Activated naive CD4-positive, alpha-beta T cell treated with anti-CD3 and anti-CD28 coated beads, Interleukin-2, amount 50 U/mL, for 16 hours (primary cell): ENCODE measurements around the gene CHD5.

Experiments used
- DNase-seq: peaks from one replicate; pipeline ENCODE4 v3.0.0-alpha.2; 2020

Gene CHD5

DNA sequence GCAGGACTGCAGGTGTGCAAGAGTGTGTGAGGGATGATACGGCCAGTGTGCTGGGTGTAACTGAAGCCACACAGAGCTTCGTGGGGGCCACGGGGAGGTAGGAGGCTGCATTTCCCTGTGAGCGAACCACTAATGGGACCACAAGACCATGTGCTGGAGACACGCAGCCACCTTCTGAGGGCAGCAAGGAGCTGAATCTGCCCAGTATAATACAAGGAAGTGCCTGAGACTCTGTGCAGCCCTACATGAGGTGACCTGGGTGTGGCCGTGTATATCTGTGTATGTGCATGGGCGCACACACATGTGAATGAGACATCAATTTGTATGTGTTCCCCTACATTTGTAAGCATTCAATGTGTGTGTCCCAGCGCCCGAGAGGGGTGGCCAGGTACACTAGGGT, 50.8 kb downstream of the CHD5 start:
- no peak for DNase-seq

DNA sequence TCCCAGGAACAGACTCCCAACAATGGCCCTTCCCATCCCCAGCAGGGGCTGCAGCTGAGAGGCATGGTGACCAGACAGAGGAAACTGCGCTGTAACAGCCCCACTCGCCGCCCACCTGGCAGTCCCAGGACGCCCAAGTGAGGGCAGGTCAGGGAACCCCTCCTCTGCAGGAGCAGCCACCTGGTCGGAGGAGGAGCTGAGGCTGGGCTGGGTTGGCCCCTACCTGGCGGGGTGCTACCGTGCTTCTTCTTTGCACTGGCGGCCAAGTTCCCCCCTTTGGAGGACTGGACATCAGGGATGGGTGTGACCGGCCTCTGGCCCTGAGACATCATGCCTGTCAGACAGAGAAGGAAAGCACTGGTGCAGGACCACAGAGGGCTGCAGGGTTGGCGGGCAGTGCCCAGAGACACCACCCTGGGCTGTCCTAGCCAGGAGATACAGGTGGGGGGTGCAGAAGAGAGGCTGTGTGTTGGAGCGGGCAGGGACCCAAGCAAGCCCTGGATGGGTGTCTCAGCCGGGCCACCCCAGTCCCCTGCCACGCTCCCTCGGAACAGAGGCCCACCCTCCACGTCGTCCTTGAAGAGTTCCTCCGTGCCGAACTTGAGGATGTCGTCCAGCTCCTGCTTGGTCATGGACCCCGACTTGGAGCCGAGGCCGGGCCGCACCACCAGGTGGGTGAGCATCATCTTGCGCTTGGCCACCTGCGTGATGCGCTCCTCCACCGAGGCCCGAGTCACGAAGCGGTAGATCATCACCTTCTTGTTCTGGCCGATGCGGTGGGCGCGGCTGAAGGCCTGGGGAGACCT, 51.6 kb downstream of the CHD5 start:
- DNase-seq, result no peak

DNA sequence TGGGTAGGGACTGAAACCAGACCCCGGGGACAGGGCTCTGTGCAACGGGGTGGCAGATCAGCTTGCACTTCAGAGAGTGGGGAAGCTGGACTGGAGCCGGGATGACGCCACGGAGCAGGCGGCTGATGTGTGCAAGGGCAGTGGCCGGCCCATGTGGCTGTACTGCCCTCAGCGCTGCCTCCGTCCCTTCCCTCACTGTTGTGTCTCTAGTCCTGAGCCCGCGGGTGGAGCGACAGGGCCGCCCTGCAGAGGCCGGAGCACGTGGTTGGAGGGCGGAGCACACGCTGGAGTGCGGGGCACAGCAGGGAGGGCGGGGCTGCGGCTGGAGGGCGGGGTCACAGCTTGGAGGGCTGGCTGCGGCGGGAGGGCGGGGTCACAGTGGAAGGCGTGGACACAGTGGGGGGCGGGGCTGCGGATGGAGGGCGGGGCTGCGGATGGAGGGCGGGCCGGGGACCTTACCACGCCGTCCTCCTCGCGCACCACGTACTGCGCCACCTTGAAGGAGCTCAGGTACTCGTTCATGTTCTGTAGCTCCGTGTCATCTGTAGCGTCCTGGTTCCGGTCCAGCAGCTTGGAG, 52.4 kb downstream of the CHD5 start:
- peak; percentile 73 for DNase-seq

DNA sequence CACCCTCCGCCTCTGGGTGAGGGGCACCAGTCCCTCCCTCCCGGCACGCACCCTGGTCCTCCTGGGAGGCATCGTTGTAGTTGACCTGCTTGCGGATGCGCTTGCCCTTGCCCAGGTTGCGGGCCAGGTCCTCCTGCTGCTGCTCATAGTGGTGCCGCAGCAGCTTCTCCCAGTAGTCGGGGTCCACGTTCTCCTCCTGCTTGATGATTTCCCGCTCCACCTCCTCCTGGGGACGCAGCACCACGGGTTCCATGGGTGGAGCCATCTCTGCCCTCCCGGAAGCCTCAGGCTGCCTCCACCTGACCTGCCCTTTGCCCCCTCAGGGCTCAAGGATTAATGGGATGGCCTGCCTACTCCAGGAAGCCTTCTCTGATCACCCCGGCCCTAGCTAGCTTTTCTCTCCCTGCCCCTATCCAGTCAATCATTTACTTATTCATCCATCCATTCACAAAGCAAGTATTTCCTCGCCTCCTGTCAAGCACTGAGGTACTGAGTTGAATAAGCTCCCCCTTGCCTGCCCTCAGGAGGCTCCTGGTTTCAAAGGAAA, 53.5 kb downstream of the CHD5 start:
- DNase-seq, result no peak

DNA sequence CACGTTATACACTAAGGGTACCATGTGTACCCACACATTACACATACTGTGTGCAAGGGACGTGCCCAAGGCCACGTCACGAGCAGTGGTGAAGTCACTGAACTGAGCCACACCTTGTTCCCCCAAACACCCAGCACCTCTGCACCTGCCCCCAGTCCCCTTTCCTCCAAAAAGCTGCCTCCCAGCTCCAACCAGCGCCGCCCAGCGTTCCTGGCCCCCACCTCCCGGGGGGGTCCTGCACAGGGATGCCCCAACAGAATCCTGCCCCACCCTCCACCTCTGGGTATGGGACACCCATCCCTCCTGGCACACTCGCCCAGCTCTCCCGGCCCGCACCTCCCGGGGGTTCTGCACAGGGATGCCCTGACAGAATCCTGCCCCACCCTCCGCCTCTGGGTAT, 54.1 kb downstream of the CHD5 start:
- DNase-seq, result no peak

DNA sequence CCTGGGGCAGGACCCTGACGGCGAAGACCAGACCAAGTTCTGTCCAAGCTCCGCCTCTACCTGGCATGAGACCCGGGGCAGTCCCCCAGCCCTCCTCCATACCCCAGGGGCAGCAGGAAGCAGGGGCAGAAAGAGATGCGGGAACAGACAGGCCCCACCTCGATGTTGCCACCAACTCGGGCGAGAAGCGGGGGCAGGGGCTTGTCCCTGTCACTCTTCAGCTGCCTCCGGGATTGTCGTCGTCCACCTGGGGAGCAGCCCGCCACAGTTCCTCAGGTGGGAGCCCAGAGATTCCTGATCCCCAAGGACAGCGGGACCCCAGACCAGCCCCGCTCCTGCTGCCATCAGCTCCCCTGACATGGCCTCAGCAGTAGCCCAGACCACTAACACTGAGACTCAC, 54.8 kb downstream of the CHD5 start:
- DNase-seq, result no peak

DNA sequence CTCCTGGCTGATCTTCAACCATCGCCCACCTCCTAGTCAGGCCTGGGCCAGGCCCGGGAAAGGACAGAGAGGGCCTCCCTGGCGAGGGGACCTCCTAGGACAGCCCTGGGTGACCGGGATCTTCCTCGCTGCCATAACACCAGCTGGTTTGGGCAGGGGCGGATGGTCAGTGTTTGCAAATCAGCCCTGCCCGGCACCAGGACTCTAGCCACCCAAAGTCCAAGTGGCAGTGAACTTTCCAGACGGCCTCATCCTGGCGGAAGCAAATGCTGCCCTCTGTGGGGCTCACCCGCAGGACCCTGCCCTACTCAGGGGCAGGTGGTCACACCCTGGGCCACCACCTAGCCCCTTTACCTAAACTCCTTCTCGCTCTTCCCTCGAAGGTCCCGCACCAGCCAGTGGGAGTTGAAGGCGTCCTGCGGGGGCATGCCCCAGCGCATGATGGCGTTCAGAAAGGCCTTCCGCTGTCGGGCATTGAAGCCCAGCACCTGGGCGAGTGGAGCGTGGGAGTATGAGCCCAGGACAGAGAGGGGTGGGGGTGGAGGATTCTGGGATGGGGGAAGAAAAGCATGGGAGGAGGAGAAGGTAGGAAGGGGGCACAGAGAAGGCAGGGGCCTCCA, 55.3 kb downstream of the CHD5 start:
- DNase-seq, result no peak

DNA sequence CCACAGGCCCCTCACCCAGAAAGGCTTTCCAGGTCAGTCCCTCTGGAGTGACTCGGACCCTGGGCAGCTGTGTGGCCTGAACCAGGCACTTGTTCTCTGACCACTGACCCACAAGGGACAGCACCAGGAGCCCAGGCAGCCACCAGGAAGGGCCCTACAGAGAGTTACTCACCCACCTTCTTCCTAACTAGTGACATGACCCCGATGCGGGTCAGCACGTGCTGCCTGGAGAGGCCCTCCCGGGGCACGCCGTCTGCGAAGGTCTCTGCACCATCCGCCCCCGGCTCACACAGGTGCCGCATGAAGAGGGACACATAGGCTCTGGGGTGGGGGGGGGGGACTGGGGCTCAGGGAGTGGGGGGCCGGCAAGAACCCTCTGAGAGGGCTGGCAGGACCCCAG, 55.8 kb downstream of the CHD5 start:
- no peak for DNase-seq

DNA sequence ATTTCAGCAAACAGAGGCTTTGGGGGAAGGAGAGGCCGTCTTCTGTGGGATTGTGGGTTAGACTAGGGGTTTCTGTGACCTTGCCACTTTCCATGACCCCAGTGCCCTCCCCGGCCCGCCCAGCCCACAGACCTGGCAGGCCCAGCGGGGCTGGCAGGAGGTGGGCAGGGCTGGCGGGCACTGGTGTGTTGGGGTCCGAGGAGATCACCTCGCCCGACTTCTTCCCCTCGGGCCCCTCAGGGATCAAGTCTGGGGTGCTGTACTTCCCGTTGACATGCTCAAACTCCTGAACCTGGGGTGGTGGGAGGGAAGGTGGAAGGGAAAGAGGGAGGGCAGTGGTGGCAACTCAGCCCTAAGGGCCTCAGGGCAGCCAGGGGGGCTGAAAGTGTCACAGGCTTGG, 56.3 kb downstream of the CHD5 start:
- DNase-seq, result no peak

DNA sequence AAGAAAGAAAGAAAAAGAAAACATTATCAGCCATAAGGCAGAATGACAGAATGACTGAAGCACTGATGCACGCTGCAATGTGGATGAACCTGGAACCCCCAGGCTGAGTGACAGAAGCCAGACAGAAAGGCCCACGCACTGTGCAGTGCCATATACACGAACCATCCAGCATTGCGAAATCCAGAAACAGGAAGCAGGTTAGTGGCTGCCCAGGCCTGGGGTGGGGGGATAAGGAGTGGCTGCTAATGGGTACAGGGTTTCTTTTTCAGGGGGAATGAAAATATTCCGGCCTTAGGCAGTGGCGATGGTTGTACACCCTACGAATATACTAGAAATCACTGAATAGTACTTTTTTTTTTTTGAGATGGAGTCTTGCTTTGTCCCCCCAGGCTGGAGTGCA, 57.0 kb downstream of the CHD5 start:
- DNase-seq, result no peak

DNA sequence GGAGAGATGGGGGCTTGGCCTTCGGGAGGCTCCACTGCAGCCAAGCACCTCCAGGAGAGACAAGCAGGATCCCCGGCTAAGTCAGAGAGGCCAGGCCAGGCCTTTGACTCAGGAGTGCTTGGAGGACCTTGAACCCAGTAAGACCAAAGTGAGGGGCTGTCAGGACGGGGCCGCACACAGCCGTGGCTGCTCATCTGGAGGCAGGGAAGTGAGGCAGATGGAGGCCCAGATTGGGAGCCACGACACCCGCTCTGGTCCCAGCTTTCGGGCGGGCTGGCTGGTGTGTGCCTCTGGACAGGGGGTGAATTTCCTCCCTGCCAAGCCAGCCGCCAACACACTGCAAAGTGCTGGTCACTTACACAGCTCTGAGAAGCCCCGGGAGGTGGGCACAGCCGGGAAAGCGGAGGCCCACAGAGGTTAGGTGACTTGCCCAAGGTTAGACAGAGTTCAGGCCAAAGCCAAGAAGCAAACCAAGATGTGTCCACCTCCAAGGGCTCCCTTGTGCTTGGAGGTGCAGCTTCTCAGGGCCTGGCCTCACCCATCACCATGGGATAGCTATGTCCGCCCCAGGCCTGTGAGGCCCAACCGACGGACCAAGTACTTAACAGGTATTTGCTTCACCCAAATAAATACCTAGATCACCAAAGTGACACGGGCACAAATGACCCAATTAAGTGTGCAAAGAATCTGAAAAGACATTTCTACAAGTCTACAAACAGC, 58.3 kb downstream of the CHD5 start:
- no peak for DNase-seq

DNA sequence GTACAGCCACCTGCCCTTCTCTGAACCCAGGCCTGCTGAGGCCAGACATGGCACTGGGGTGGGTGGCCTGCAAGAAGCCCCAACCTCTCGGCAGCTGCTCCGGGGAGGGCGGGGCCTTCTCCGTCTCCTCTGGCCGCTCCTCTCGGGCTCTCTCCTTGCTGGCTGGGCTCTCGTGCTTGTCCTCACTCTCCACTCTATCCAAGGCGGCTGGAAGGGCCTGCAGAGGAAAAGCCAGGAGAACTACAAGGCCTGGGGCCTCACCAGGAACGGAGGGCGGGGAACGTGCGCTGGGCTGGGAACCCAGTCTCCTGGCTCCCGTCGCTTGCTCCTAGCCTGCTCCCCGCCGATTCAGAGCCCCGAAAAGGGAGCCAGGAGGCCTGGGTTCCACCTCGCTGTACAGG, 59.1 kb downstream of the CHD5 start:
- no peak for DNase-seq

DNA sequence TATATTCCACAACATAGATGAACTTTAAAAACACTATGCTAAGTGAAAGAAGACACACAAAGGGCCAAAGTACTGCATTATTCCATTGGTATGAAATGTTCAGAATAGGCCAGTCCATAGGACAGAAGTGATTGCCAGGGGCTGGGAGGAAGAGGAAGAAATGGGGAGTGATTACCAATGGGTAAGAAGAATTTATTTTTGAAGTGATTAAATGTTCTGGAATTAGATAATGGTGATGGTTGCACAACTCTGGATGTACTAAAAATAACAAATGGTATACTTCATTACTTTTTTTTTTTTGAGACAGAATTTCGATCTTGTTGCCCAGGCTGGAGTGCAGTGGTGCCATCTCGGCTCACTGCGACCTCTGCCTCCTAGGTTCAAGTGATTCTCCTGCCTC, 61.7 kb downstream of the CHD5 start:
- DNase-seq, result no peak

DNA sequence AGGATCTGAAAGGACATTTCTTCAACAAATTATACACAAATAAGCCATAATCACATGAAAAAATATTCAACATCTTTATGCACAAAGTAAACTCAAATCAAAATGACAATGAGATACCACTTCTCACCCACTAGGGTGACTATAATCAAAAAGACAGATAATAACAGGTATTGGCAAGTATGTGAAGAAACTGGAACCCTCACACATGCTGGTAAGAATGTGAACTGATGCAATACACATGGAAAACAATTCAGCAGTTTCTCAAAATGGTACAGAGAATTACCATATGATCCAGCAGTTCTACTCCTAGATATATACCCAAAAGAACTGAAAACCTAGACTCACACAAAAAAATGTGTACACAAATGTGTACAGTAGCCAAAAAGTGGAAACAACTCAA, 62.5 kb downstream of the CHD5 start:
- no peak for DNase-seq

DNA sequence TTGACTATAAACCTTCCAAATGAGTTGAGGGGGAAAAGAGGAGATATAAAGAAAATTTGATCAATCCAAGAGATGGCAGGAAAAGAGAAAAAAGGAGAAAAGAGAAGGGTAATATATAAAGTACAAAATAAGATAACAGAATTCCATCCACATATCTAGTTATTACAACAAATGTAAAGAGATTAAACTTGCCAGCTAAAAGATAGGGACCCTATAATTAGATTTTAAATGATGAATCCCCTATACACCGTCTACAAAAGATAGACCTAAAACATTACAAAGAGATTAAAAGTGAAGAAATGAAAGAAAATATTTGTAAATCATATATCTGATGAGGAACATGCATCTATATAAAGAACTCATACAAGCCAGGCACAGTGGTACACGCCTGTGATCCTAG, 63.1 kb downstream of the CHD5 start:
- no peak for DNase-seq

DNA sequence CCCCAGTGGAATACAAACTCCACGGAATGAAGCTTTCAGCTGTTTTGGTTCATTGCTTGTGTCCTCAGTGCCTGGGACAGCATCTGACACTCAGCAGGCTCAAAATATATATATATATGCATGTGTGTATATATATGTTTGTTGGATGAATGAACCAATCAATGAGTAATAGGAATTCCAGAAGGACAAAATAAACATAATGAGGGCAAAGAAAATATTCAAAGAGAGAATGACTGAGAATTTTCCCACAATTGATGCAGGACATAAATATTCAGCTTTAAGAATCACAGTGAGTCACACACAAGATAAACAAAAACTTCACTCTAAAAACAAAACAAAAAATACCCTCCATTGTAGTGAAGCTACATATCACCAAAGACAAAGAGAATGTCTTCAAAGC, 64.0 kb downstream of the CHD5 start:
- DNase-seq, result no peak

DNA sequence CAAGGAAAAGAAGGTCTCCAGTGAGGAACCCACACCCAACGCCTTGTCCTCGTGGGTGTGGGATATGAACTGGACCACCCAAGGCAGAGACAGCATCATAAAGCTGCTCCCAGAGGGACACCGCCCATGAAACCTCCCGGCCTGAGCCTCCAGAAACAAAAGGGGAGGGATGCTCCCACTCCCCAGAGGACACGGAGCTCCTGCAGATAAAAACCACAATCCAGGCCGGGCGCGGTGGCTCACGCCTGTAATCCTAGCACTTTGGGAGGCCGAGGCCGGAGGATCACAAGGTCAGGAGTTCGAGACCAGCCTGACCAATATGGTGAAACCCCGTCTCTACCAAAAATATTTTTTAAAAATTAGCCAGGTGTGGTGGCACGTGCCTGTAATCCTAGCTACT, 66.4 kb downstream of the CHD5 start:
- no peak for DNase-seq

DNA sequence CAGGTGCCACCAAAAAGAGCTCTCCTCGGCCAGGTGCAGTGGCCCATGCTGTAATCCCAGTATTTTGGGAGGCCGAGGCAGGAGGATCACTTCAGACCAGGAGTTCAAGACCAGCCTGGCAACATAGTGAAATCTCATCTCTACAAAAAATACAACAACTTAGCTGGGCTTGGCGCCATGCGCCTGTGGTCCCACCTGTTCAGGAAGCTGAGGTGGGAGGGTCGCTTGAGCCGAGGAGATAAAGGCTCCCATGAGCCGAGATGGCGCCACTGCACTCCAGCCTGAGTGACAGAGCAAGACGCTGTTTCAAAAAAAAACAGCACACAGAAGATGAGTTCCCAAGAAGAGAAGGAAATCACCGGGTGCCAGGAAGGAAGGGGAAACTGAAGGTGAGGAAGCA, 67.0 kb downstream of the CHD5 start:
- no peak for DNase-seq

DNA sequence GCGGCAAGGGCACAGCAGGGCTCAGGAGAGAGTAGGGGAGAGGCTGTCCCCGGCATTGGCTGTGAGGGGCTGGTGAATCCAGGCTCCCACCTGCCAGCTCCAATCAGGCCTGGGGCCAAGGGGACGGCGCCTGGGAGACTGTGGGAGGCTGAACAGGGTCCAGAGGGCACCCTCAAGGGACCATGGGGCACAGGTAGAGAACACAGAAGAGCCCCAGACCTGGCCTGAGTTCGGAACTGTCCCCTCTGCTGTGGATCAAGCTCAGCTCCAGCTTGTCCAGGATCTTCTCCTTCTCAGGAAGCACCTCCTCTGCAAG, 67.5 kb downstream of the CHD5 start:
- no peak for DNase-seq

DNA sequence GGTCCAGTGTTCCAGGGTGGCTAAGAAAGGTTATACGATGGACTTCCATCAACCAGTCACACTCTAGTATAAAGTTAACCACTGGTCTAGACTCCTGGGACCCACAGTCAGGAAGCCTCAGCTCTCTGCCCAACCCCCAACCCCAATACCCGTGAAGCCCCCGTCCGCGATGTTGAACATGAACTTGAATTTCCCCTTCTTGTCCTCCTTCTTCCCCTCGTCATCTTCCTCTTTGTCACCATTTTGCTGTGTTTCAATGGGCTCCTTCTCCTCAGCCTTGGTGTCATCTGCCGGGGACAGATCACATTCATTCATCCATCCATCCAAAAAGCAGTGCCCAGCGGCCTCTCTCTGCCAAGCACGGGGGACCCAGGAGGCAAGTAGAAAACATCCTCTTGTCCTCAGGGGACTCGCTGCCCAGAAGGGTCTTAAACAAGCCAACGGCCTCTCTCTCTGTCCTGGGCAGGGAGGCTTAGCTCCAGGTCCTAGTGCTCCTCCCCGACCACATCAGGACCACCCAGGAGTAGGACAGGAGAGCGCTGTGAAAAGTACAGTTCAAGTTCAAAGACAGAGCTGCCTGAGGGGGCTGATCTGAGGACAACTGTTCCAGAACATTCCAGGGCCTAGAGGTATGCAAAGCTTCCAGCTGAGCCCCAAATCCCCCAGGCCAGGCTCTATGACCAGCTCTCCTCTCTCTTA, 68.0 kb downstream of the CHD5 start:
- no peak for DNase-seq

DNA sequence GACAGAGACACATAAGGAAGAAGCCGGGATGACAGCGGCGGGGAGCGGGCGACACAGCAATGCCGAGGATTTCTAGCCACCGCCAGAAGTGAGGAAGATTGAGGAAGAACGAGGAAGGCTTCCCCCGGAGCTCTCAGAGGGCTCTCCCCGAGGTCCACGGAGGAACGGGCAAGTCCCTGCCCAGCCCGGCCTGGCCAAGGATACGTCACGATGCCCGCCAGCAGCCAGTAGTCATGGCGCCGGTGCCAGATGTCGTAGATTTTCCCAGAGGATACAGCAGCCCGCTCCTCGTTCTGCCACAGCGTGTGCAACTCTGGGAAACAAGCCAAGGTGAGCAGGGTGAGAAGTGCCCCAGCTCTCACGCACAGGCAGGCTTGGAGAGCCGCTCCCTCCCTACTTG, 68.5 kb downstream of the CHD5 start:
- DNase-seq, result no peak

DNA sequence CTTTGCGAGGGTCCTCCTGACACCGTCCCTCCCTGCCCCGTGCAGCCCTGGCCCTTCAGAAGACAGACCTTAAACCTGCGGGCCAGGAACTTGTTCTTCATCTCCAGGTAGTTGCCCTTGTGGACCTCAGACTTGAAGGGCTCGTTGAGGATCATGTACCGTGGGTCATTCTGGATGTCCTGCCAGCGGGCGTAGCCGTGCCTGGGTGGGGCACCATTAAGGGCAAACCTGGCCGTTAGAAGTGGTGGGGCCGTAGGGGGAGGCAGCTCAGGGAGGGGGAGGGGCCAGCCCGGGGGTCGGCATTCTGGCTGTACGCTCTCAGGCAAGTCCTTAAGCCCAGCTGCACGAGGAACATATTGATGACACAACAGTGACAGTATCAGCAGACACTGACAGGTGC, 69.8 kb downstream of the CHD5 start:
- peak; percentile 8 for DNase-seq

DNA sequence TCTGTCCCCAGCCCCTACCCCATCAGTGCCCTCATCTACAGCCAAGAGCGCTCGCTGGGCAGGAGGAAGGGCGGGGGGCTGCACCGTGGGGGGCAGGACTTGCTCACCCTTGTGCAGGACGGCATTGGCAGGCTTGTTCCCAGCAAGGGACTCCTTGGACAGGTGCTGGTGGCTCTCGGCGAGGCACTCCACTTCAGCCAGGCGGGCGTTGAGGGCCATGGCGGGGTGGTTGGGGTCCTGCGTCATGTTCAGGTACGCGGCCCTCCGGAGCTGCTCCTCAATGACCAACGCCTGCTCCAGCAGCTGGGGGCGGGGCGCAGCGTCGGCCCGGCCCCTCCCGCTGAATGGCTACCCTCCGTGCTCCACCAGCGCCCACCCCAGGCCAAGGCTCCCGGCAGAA, 70.4 kb downstream of the CHD5 start:
- DNase-seq, result peak; percentile 8
